ENCODE measurements around the gene SLC16A5. TPM values are rescaled to one million over a fixed set of nuclear protein-coding genes. Genes with fewer than 3 reads are reported as not detected.
"Not testable (repeated sequence)": the region's sequence is repeated elsewhere in the genome, so short reads cannot be mapped to it uniquely, and the experiment has no call there.

SLC16A5 gene
- polyA plus RNA-seq, 4 donors, result 13.4 to 43.4 (median 23.9) TPM

DNA sequence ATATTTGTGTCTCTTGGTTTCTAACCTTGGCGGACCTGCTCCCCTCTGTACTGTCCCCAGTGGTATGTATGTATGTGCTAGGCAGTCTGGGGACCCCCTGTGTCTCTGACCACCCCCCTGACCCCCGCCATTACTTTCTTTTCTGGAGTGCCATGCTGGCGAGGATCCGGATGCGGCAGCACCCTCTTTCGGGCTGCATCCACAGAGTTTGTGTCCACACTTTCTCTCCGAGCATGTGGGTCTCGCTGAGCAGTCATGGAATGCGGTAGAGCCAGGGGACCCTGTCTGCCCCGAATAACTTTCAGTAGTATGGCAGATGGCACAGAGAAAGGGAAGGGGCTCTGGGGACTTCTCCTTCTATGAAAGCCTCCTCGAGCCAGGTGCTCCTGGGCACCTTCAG is 23.7 kb upstream of the SLC16A5 start:
- no peak for DNase-seq (ENCODE audit: low read depth in 4 of 4, low spot score in 3 of 4)

- DNase-seq (ENCODE audit: low read depth in 4 of 4, low spot score in 3 of 4), result no peak
Measured at GRCh38 chr17:75064460-75064859, 23.3 kb upstream of the SLC16A5 start.

- no peak for DNase-seq (ENCODE audit: low read depth in 4 of 4, low spot score in 3 of 4)
Measured at GRCh38 chr17:75064867-75065561, 22.7 kb upstream of the SLC16A5 start.

DNA sequence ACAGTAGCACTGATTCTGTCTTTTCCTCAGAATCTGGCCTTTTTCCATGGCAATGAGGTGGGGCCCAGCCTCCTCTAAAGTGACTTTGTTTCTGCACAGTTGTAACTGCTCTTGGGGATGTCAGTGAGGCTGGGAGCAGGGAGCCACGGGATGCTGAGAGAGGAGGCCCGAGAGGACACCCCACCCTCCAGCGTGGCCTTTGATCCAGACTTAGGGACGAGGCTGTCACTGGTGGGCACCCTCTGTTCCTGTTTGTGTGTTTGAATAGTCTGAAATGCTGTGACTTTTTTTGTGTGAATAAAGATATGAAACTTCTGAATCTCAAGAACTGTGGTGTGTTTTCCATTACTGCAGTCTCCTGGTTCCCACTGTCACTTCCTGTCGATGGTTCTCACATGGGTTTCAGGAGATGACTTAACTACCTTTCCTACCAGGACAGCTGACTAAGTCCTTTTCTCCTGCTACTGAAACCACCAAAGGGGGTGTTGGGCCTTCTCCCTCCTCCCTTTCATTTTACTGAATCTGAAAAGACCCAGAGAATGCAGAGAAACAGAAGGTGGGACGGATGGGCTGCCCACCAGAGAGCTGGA is 22.1 kb upstream of the SLC16A5 start:
- no peak for DNase-seq (ENCODE audit: low read depth in 4 of 4, low spot score in 3 of 4)

- DNase-seq (ENCODE audit: low read depth in 4 of 4, low spot score in 3 of 4), result no peak
Measured at GRCh38 chr17:75067856-75068255, 19.9 kb upstream of the SLC16A5 start.

DNA sequence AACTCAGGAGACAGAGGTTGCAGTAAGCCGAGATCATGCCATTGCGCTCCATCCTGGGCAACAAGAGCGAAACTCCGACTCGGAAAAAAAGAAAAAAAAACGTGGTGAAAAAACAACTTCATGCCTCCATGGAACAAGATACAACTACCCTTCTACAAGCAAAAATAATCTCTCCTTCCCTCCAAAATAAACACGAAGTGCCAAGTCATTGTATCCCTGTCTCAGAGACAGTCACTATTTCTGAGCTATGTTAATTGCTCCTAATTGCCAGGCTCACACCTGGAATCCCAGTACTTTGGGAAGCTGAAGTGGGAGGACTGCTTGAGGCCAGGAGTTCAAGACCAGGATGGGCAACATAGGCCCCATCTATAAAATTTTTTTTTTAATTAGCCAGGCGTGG is 19.0 kb upstream of the SLC16A5 start:
- DNase-seq (ENCODE audit: low read depth in 4 of 4, low spot score in 3 of 4), result no peak

DNA sequence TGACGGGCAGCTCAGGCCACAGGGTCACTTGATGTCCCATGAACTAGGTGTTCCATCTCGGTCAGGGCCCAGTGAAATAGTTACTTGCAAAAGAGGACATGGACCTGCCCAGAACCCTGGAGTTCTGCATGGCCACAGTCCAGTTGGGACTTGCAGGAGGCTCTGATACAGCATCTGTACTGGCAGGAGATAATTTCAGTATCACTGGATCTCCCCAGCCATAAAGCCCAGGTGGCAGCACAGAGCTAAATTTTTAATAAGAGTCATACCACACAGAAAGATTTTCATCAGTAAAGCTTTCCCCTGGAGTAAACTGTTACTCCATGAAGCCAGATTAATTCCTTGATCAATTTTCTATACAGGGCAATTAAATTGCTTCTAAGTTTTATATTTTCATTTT is 18.0 kb upstream of the SLC16A5 start:
- no peak for DNase-seq (ENCODE audit: low read depth in 4 of 4, low spot score in 3 of 4)

DNA sequence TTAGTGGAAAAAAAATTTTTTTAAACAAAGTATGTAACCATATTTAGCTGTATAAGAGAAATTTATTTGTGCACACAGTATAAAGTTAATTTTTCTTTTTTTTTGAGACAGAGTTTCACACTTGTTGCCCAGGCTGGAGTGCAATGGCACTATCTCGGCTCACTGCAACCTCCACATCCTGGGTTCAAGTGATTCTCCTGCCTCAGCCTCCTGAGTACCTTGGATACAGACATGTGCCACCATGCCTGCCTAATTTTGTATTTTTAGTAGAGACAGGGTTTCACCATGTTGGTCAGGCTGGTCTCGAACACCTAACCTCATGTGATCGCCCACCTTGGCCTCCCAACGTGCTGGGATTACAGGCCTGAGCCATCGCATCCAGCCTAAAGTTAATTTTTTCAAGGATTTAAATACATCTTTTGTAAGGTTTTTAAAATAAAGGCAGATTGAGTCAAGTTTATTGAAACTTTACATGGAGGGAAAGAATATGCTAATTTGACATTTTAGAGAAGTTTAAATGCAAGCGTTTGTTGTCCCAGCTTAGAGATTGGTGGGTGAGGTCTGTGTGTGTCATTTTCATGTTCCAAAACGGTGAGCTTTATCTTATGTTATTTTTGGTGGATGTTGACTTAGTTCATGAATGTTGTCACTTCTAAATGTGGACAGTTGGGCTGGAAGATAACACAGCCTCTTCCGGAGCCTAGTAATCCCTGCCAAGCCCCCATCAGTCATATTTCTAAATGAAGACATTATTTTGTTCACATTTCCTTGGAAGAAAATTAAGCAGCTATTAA is 16.1 kb upstream of the SLC16A5 start:
- DNase-seq (ENCODE audit: low read depth in 4 of 4, low spot score in 3 of 4), result not testable (repeated sequence)

- not testable (repeated sequence) for DNase-seq (ENCODE audit: low read depth in 4 of 4, low spot score in 3 of 4)
Measured at GRCh38 chr17:75072909-75073308, 14.8 kb upstream of the SLC16A5 start.

DNA sequence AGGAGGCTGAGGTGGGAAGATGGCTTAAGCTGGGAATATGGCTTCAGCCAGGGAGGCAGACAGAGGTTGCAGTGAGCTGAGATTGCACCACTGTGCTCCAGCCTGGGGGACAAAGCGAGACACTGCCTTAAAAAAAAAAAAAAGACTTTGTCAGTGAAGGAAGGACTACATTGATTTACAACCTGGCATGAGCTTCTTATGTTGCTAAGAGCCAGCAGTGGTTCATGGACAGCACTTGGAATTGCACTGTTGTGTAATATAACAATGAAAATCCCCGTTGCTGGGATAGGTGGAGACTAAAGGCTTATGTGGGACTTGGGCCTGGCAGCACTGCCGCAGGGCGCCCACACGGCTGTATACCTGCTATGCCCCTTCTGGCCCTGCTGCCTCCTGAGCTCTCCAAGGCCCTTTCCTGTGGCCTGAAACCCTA is 14.1 kb upstream of the SLC16A5 start:
- no peak for DNase-seq (ENCODE audit: low read depth in 4 of 4, low spot score in 3 of 4)

- no peak for DNase-seq (ENCODE audit: low read depth in 4 of 4, low spot score in 3 of 4)
Measured at GRCh38 chr17:75074532-75074931, 13.2 kb upstream of the SLC16A5 start.

DNA sequence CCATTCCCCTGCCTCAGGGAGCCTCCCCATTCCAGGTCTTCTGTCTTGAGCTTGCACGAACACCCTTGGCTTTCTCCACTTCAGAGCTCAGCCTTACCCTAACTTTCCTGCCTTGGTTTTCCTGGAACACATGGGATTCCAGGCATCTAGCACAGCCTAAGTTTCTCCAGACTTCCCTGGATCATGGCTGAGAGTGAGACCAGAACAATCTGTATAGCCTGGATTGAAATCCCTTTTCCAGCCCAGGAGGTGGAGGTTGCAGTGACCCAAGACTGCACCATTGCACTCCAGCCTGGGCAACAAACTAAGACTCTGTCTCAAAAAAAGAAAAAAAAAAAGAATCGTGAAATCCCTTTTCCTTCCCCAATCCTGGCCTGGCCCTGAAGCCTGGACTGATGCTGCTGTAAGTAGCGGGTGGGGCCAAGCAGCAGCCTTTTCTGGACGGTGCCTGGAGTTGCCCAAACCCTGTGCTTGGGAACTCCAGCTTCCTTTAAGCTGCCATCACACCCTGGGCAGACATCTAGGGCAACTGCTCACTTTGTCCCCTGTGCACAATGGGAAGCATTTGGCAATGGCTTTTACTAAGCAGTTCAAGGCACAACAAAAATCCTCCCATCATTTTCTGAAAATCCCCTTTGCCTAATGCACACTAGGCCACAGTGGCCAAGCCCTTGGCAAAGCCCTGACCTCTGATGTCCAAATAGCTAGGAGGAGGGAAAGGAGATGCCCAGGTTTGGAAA is 12.0 kb upstream of the SLC16A5 start:
- DNase-seq (ENCODE audit: low read depth in 4 of 4, low spot score in 3 of 4), result no peak

- no peak for DNase-seq (ENCODE audit: low read depth in 4 of 4, low spot score in 3 of 4)
Measured at GRCh38 chr17:75077072-75077495, 10.7 kb upstream of the SLC16A5 start.

- DNase-seq (ENCODE audit: low read depth in 4 of 4, low spot score in 3 of 4), result no peak
Measured at GRCh38 chr17:75077496-75078283, 10.1 kb upstream of the SLC16A5 start.

DNA sequence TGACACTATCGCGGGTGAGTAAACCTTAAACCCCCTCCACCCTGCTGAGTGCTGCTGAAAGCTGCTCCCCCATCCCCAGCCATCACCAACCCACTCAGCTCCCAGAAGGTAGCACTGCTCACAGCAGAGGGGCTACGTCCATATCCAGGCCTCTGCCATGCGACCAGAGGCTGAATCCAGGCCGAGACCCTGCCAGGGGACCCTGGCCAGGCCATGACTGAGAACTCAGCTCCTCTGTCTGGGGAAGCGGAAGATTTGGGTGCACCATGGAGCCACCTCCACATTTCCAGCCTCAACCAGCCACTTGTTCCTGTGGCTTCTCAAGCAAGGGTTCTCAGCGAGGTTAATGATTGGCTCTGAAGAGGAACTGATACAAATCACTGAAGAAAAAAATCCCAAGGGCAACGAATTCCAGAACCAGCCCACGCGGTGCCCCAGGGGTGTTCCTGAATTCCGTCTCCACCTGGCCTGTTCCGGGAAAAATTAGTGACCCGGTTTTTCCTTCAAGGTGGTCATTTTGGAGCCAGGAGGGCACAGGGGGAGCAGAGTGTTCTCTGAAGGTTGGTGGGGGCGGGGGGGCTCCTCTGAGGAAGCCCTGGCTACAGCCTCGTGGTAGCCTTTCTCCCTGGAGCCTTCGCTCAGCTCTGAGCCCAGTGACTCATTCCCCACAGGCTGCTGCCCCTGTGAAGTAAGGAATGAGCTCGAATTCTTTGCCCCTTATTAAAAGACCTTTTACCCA is 9.3 kb upstream of the SLC16A5 start:
- no peak for DNase-seq (ENCODE audit: low read depth in 4 of 4, low spot score in 3 of 4)

DNA sequence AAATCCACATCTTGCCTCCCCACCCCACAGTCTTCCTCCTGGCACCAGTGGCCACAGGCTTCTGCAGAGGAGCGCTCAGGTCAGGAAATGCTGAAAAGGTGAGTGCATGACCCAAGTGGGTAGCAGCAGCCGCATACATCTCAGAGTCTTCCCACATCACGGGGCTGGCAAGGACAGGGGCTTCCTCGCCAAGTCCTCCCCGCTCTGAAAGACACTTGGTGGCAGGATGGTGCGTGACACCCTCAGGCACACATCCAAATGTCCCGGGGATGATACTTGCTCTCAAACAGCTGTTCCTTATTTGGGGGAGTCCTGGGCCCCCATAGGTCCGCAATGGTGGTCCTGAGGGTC is 8.8 kb upstream of the SLC16A5 start:
- no peak for DNase-seq (ENCODE audit: low read depth in 4 of 4, low spot score in 3 of 4)

DNA sequence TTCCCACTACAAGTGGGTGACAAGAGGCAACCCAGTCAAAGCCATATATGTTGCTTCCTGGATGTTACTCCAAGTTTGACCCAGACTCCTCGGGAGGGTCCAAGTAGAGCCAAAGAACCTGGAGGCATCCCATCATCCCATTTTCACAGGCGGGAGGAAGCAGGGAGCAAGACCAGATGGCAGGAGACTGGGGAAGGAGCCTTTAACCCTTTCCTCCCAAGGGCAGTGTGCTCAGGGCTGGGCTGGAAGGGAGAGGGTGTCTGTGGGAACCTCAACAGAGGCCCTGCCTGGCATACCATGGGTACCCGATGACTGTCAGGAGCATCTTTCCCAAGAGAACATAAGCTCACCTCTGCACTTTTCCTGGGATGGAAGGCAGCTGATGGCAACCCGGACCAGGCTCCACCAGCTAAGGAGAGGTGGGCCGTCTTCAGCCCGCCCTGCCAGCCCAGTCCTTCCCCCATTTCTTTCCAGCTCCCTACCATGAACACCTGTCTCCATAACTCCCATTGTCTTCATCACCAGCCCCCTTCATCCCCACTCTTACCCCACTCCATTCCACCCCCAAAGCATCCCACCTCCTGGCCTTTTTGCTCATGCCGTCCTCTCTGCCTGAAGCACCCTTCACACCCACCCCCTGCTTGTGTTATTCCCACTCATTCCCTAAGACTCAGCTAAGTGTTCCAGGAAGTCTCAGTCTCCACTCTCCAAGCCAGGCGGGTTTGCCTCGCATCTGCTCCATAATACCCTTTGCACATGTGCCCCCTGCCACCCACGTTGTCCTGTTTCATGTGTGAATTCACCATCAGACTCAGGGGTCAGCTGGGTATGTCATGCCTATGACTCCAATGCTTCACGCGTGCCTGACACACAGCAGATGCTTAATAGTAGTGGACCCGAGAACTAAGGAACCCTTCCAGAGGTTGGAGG is 5.9 kb upstream of the SLC16A5 start:
- no peak for DNase-seq (ENCODE audit: low read depth in 4 of 4, low spot score in 3 of 4)

- DNase-seq (ENCODE audit: low read depth in 4 of 4, low spot score in 3 of 4), result no peak
Measured at GRCh38 chr17:75082683-75083082, 5.1 kb upstream of the SLC16A5 start.

Data from left renal pelvis (tissue), 4 donors.